B cell (primary cell): ENCODE results near the gene SPINDOC. TPM values are rescaled to one million over a fixed set of nuclear protein-coding genes. Genes with fewer than 3 reads are reported as not detected.

Experiments
- ATAC-seq: fragments of 200-7000 bp; cut with Tn5 transposase; one replicate; pipeline ENCODE4 v1.10.0; 2021; ENCODE audit warnings: low read depth, mild to moderate bottlenecking, moderate number of reproducible peaks, moderate library complexity
- CTCF ChIA-PET: fragments of 350-600 bp; sonication (Branson Sonifier 250); formaldehyde crosslinking; loops from one replicate; lab custom pipeline; 2021; ENCODE audit warnings: antibody characterized with exemption, inconsistent platforms; lab: Charles Lee
- POLR2A ChIA-PET: fragments of 350-600 bp; sonication (Branson Sonifier 250); formaldehyde crosslinking; loops from one replicate; lab custom pipeline; 2021; ENCODE audit warnings: antibody characterized with exemption; lab: Charles Lee
- DNase-seq: peaks from one replicate; pipeline ENCODE4 v3.0.0; 2013
- H2AFZ ChIP-seq: 2 replicates; pipeline ENCODE4 v1.6.1; 2012; ENCODE audit warnings: mild to moderate bottlenecking, low read depth, low read length; ENCODE audit not compliant: insufficient read depth, poor library complexity, severe bottlenecking
- H3K27ac ChIP-seq, 2 donors: 1 replicate in 1 of 2; 2 replicates in 1 of 2; pipeline ENCODE4 v1.5.1; 2012 to 2013; ENCODE audit warnings: low read length in 2 of 2, mild to moderate bottlenecking in 2 of 2, moderate library complexity in 1 of 2
- H3K27me3 ChIP-seq, 4 experiments: fragments of 200-600 bp in 1 of 4; sonication (generic) in 1 of 4; replicated peaks in 1 of 4; 1 replicate in 2 of 4; 2 replicates in 2 of 4; pipeline versions ENCODE4 v1.6.1 to v1.7.0; 2013 to 2016; ENCODE audit warnings: low read length in 3 of 4, mild to moderate bottlenecking in 2 of 4, mixed read lengths in 1 of 4, moderate library complexity in 1 of 4; ENCODE audit not compliant: insufficient read depth in 4 of 4, control insufficient read depth in 3 of 4; ENCODE audit errors: control extremely low read depth in 1 of 4
- H3K36me3 ChIP-seq, 2 experiments: replicated peaks in 1 of 2; 1 replicate in 1 of 2; 2 replicates in 1 of 2; pipeline versions ENCODE4 v1.6.1 to v1.7.1; 2013; ENCODE audit warnings: low read length in 1 of 2; ENCODE audit not compliant: insufficient read depth in 2 of 2, control insufficient read depth in 1 of 2; ENCODE audit errors: control extremely low read depth in 1 of 2, extremely low read depth in 1 of 2
- H3K4me1 ChIP-seq, 2 donors: fragments of 200-600 bp in 1 of 2; sonication (generic) in 1 of 2; 1 replicate in 1 of 2; 2 replicates in 1 of 2; pipeline versions ENCODE4 v1.5.1 to v1.6.1; 2013 to 2017; ENCODE audit warnings: low read length in 2 of 2; ENCODE audit not compliant: control insufficient read depth in 2 of 2, insufficient read depth in 2 of 2
- H3K4me2 ChIP-seq: replicated peaks from 2 replicates; pipeline ENCODE3; 2012; ENCODE audit warnings: mild to moderate bottlenecking, low read depth, low read length; ENCODE audit not compliant: poor library complexity, severe bottlenecking
- H3K4me3 ChIP-seq, 5 experiments: fragments of 200-600 bp in 1 of 5; sonication (generic) in 1 of 5; 1 replicate in 3 of 5; 2 replicates in 2 of 5; pipeline versions ENCODE4 v1.5.1 to v1.7.0; 2011 to 2016; ENCODE audit warnings: low read length in 4 of 5, mild to moderate bottlenecking in 4 of 5, low read depth in 2 of 5, control low read depth in 1 of 5, moderate library complexity in 1 of 5; ENCODE audit not compliant: insufficient read depth in 1 of 5; ENCODE audit errors: control extremely low read depth in 1 of 5, extremely low read depth in 1 of 5
- H3K79me2 ChIP-seq: fragments of 200-600 bp; sonication (generic); one replicate; pipeline ENCODE4 v1.6.0; 2016; ENCODE audit warnings: low read length; ENCODE audit not compliant: control insufficient read depth, insufficient read depth
- H3K9ac ChIP-seq: fragments of 200-600 bp; sonication (generic); 2 replicates; pipeline ENCODE4 v1.6.1; 2017; ENCODE audit warnings: mild to moderate bottlenecking, low read length, moderate library complexity
- H3K9me3 ChIP-seq, 3 donors: one replicate each; pipeline versions ENCODE4 v1.6.1 to v1.7.1; 2013; ENCODE audit warnings: low read length in 2 of 3; ENCODE audit not compliant: control insufficient read depth in 2 of 3, insufficient read depth in 1 of 3; ENCODE audit errors: control extremely low read depth in 1 of 3
- H4K20me1 ChIP-seq: 2 replicates; pipeline ENCODE4 v1.6.0; 2012; ENCODE audit warnings: mild to moderate bottlenecking, low read length; ENCODE audit not compliant: insufficient read depth, control insufficient read depth, poor library complexity, severe bottlenecking
- H3K27ac Mint-ChIP-seq: one replicate; pipeline ENCODE4 v1.8.0; 2021; ENCODE audit warnings: mixed read lengths
- H3K27me3 Mint-ChIP-seq: one replicate; pipeline ENCODE4 v1.8.0; 2021; ENCODE audit warnings: mixed read lengths
- H3K4me1 Mint-ChIP-seq: one replicate; pipeline ENCODE4 v1.8.0; 2021; ENCODE audit warnings: mixed read lengths
- H3K4me3 Mint-ChIP-seq: one replicate; pipeline ENCODE4 v1.8.0; 2021; ENCODE audit warnings: mixed read lengths
- H3K9me3 Mint-ChIP-seq: one replicate; pipeline ENCODE4 v1.8.0; 2022; ENCODE audit warnings: mixed read lengths; ENCODE audit not compliant: insufficient read depth
- EZH2 ChIP-seq: IDR thresholded peaks from 2 replicates; pipeline ENCODE4 v1.6.1; 2012; ENCODE audit warnings: borderline replicate concordance, low read depth, mild to moderate bottlenecking, moderate library complexity, low read length; ENCODE audit not compliant: insufficient read depth, poor library complexity, severe bottlenecking
- WGBS: methylation state at CpG from one replicate; pipeline ENCODE4 v1.1.5; 2013; ENCODE audit warnings: missing lambda C conversion rate; ENCODE audit not compliant: insufficient coverage; 5-methylcytosine and 5-hydroxymethylcytosine counted together
- intact Hi-C: fragments of 100-400 bp; cut with micrococcal nuclease; formaldehyde crosslinking; loops from one replicate; pipeline ENCODE4 v1.10.0; 2022
- polyA plus RNA-seq: library from polyadenylated mRNA; depleted of rRNA; stranded (reverse); fragments of >200 nt; gene quantifications from 2 replicates; pipeline ENCODE4 v1.2.3, GENCODE V29; 2012
- total RNA-seq, 2 donors: library from RNA; stranded (reverse); fragments of 120-200 nt in 1 of 2; gene quantifications; 1 replicate in 1 of 2; 2 replicates in 1 of 2; pipeline versions ENCODE4 v1.2.3 to v1.2.4, GENCODE V29; 2013 to 2022
- TF ChIP-seq, protein P1 (sequence below): fragments of 200-600 bp; IDR thresholded peaks from one replicate; pipeline ENCODE4 v1.8.0; 2022; ENCODE audit warnings: antibody characterized with exemption, mild to moderate bottlenecking

Gene SPINDOC
- total and polyA plus RNA-seq, 2 donors (not counting 1 experiment from before 2014, with no cell fraction given), result 10.5 to 23.9 TPM

DNA sequence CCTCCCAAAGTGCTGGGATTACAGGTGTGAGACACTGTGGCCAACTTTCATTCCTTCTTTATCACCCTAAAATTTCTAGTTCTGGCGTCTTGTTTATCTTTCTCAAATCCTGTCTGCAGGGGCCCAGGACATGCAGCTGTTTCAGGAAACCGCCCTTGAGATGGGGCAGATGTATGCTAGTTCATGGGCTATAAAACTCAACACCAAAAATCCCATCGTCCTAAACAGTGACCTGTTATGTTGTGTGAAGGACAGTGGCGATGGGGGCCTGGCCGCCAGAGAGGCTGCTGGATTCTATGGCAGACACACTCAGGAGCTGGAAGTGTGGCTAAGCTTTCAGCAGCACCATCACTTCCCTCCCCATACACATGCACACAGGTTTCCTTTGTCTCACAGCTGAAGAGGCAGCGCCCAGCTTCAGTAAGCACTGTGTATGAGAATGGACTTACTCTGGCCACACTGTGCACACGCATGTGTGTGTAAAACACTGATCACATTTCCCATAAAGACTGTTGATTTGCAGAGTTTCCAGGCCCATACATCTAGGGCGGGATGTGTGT, 62.3 kb downstream of the SPINDOC start:
- Histone ChIP-seq H3K4me3 (no peak overlapping the region), H3K4me1 (peaks cover 17 to 26% of the 10 kb centered on the region in 2 donors), H3K4me2 (no peak overlapping the region), H3K79me2 (peaks cover 99% of the 10 kb centered on the region), H3K9ac (no peak overlapping the region), H3K27me3 (no peaks in the 10 kb centered on the region), H3K36me3 (peaks cover 0 to 24% of the 10 kb centered on the region in 2 experiments), H3K9me3 (no peaks in the 10 kb centered on the region), H4K20me1 (peaks cover 99% of the 10 kb centered on the region), H2AFZ (no peak overlapping the region), H3K27ac (no peak overlapping the region)
- no peaks in the 10 kb centered on the region for H3K9me3 Mint-ChIP-seq
- DNase-seq (no peak), ATAC-seq (no peak)
- H3K4me3 Mint-ChIP-seq, result no peak overlapping the region
- TF ChIP-seq EZH2, result no peak
- TF ChIP-seq, protein P1, sequence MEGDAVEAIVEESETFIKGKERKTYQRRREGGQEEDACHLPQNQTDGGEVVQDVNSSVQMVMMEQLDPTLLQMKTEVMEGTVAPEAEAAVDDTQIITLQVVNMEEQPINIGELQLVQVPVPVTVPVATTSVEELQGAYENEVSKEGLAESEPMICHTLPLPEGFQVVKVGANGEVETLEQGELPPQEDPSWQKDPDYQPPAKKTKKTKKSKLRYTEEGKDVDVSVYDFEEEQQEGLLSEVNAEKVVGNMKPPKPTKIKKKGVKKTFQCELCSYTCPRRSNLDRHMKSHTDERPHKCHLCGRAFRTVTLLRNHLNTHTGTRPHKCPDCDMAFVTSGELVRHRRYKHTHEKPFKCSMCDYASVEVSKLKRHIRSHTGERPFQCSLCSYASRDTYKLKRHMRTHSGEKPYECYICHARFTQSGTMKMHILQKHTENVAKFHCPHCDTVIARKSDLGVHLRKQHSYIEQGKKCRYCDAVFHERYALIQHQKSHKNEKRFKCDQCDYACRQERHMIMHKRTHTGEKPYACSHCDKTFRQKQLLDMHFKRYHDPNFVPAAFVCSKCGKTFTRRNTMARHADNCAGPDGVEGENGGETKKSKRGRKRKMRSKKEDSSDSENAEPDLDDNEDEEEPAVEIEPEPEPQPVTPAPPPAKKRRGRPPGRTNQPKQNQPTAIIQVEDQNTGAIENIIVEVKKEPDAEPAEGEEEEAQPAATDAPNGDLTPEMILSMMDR, result no peak
- H3K27ac Mint-ChIP-seq, result no peak overlapping the region
- H3K4me1 Mint-ChIP-seq, result peaks cover 50% of the 10 kb centered on the region
- 100% methylated on average over 2 of the region's 8 CpGs for WGBS
- H3K27me3 Mint-ChIP-seq, result no peaks in the 10 kb centered on the region
- POLR2A ChIA-PET, result no interaction called here
- CTCF ChIA-PET, result interaction anchor here (1.2 kb wide), 1 partner anchor 39 kb away, joined by 3 read pairs; no protein-coding TSS in a partner anchor
- intact Hi-C loops, result no loop called here

DNA sequence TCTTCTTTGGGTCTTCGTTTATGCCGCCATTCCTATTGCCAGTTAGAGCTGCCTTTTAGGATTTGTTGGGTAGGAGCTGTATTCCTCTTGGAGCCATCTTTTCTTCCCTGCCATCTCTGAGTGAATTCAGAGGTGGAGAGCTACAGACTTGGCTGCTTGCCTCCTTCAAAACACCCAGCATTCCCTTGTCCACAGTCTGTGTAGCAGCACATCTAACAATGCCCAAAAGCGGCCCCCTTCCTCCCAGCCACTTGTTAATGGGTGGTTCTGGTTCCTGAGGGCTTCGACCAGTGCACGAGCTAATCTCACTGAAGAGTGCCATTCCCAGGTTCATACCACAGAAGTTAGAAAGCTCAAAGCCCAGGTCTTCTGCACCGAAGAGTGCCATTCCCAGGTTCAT, 63.4 kb downstream of the SPINDOC start:
- H3K27ac Mint-ChIP-seq, result no peak overlapping the region
- no peak overlapping the region for H3K9ac ChIP-seq
- H3K9me3 Mint-ChIP-seq, result no peaks in the 10 kb centered on the region
- POLR2A ChIA-PET, result interaction anchor here (0.7 kb wide), 1 partner anchor 41 kb away, joined by 5 read pairs; no protein-coding TSS in a partner anchor
- no peaks in the 10 kb centered on the region for H3K27me3 ChIP-seq
- peaks cover 100% of the 10 kb centered on the region for H3K79me2 ChIP-seq
- WGBS, result 97% methylated on average over 3 of the region's 6 CpGs
- H3K4me3 ChIP-seq, result no peak overlapping the region
- no peaks in the 10 kb centered on the region for H3K9me3 ChIP-seq
- peaks cover 0 to 22% of the 10 kb centered on the region in 2 experiments for H3K36me3 ChIP-seq
- CTCF ChIA-PET, result interaction anchor here (0.6 to 1.2 kb wide), 5 partner anchors 40 to 149 kb away, joined by 3 to 4 read pairs (median 3); partner anchors contain the start of gene ZFTA
- no peaks in the 10 kb centered on the region for H3K27me3 Mint-ChIP-seq
- no peak overlapping the region for H3K27ac ChIP-seq
- no peak for TF ChIP-seq EZH2
- TF ChIP-seq, protein P1, result no peak
- no peak for ATAC-seq
- intact Hi-C loops, result no loop called here
- H3K4me3 Mint-ChIP-seq, result no peak overlapping the region
- H4K20me1 ChIP-seq, result peaks cover 99% of the 10 kb centered on the region
- no peak for DNase-seq
- H3K4me1 Mint-ChIP-seq, result peaks cover 50% of the 10 kb centered on the region
- H3K4me1 ChIP-seq, result peaks cover 9 to 17% of the 10 kb centered on the region in 2 donors
- H3K4me2 ChIP-seq, result no peak overlapping the region
- H2AFZ ChIP-seq, result no peak overlapping the region
